Erythroblast (primary cell): Measurements from ENCODE around the gene SYTL2.

Source experiments
- GATA1 ChIP-seq: IDR thresholded peaks from 2 replicates; pipeline ENCODE4 v1.6.1; 2011; ENCODE audit warnings: low read depth, mild to moderate bottlenecking, control low read depth, low read length, moderate library complexity
- POLR2A ChIP-seq: IDR thresholded peaks from 2 replicates; pipeline ENCODE4 v1.6.1; 2011; ENCODE audit warnings: mild to moderate bottlenecking, low read length

DNA sequence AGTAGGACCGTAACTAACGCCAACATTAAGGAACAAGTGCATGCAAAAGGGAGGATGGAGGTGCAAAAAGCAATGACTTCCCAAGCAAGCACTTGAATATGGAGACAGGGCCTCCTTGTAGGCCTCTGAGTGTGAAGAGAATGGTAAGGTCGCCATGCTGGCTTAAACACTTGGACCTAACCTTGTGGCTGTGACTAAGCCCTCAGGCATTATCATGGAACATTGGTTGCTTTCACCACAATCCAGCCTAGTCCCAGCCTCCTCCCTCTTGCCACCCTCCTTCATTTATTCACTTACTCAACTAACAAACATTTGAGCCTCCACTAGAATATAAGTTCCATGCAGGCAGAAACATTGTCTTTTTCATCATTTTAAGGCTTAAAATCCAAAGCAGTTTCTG is 11.9 kb upstream of the SYTL2 start:
- TF ChIP-seq POLR2A (no peak), GATA1 (no peak)
